ENCODE results near the gene CAMTA1.

The CAMTA1 gene

GRCh38 chr1:7491109-7491817 is 706.0 kb downstream of the CAMTA1 start:
- TF ChIP-seq, protein P1, sequence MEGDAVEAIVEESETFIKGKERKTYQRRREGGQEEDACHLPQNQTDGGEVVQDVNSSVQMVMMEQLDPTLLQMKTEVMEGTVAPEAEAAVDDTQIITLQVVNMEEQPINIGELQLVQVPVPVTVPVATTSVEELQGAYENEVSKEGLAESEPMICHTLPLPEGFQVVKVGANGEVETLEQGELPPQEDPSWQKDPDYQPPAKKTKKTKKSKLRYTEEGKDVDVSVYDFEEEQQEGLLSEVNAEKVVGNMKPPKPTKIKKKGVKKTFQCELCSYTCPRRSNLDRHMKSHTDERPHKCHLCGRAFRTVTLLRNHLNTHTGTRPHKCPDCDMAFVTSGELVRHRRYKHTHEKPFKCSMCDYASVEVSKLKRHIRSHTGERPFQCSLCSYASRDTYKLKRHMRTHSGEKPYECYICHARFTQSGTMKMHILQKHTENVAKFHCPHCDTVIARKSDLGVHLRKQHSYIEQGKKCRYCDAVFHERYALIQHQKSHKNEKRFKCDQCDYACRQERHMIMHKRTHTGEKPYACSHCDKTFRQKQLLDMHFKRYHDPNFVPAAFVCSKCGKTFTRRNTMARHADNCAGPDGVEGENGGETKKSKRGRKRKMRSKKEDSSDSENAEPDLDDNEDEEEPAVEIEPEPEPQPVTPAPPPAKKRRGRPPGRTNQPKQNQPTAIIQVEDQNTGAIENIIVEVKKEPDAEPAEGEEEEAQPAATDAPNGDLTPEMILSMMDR (IDR thresholded peaks at IDR 0.05; ENCODE audit: borderline replicate concordance, control extremely low read depth, extremely low read depth, insufficient read depth, missing control alignments), result no peak
- in situ Hi-C loops (cut with MboI; ENCODE audit: low sequenced_read_pairs, unreplicated experiment), result no loop called here
- no peak for DNase-seq (ENCODE audit: low spot score)

- DNase-seq (ENCODE audit: low spot score), result no peak
- in situ Hi-C loops (cut with MboI; ENCODE audit: low sequenced_read_pairs, unreplicated experiment), result no loop called here
- TF ChIP-seq, protein P1 (IDR thresholded peaks at IDR 0.05; ENCODE audit: borderline replicate concordance, control extremely low read depth, extremely low read depth, insufficient read depth, missing control alignments), result no peak
Observed at GRCh38 chr1:7491818-7492173, 706.5 kb downstream of the CAMTA1 start.

DNA sequence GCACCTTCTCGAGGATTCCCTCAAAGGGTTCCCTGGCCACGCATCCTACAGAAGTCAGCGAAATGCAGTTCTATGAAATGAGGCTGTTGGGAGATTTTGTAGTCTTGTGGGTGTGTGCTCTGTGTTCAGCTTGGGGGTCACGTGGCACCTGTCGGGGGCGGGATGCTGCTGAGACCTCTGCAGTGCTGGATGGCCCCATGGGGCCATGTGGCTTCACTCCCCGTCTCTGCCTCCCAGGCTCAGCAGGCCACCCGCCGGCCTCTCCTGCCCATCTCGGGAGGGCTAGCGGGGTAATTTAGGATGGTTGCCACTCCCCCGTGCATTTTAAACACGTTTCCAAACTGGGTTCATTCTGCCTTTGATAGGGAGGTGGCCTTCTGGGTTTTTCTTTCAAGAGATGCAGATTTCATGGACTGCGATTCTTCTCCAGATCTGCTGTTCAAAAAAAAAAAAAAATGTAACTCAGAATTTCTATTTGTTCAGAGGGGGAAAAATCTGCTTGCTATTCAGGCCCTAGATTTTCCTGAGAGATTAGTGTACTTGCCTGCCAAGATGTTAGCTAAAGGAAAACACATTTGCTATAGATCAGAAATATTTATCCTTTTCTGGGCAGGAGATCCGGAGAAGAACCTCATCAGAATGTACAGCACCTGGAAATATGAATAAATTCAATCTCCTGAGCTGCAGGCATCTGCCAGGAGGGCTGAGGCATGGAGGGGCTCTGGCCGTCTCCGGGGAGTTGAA is 708.6 kb downstream of the CAMTA1 start:
- in situ Hi-C loops (cut with MboI; ENCODE audit: low sequenced_read_pairs, unreplicated experiment), result no loop called here
- DNase-seq (ENCODE audit: low spot score), result no peak

DNA sequence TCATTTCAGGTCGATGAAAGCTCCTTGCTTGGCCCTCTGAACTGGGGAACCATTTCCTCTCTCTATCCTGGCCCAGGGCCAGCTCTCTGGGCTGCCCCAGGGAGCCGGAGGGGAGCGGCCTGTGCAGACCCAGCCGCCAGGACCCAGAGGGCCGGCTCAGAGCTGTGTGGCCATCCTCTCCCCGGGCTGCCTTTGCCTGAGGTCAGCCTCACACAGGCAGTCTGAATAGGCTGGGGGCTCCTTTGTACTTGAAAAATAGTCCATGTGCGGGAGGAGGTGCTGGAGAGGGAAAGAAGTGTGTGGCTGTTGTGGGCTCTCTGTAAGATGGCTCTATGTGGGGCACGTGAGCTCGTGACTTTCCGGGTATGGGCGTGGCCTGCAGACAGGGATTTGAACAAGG is 710.7 kb downstream of the CAMTA1 start:
- DNase-seq (ENCODE audit: low spot score), result no peak
- in situ Hi-C loops (cut with MboI; ENCODE audit: low sequenced_read_pairs, unreplicated experiment), result no loop called here
- TF ChIP-seq, protein P1 (IDR thresholded peaks at IDR 0.05; ENCODE audit: borderline replicate concordance, control extremely low read depth, extremely low read depth, insufficient read depth, missing control alignments), result no peak

More for the DNA sequence above, 708.6 kb downstream of the CAMTA1 start:
- TF ChIP-seq, protein P1 (IDR thresholded peaks at IDR 0.05; ENCODE audit: borderline replicate concordance, control extremely low read depth, extremely low read depth, insufficient read depth, missing control alignments), result no peak

GRCh38 chr1:7497107-7497637 is 711.9 kb downstream of the CAMTA1 start:
- TF ChIP-seq, protein P1 (IDR thresholded peaks at IDR 0.05; ENCODE audit: borderline replicate concordance, control extremely low read depth, extremely low read depth, insufficient read depth, missing control alignments), result no peak
- in situ Hi-C loops (cut with MboI; ENCODE audit: low sequenced_read_pairs, unreplicated experiment), result no loop called here
- no peak for DNase-seq (ENCODE audit: low spot score)

DNA sequence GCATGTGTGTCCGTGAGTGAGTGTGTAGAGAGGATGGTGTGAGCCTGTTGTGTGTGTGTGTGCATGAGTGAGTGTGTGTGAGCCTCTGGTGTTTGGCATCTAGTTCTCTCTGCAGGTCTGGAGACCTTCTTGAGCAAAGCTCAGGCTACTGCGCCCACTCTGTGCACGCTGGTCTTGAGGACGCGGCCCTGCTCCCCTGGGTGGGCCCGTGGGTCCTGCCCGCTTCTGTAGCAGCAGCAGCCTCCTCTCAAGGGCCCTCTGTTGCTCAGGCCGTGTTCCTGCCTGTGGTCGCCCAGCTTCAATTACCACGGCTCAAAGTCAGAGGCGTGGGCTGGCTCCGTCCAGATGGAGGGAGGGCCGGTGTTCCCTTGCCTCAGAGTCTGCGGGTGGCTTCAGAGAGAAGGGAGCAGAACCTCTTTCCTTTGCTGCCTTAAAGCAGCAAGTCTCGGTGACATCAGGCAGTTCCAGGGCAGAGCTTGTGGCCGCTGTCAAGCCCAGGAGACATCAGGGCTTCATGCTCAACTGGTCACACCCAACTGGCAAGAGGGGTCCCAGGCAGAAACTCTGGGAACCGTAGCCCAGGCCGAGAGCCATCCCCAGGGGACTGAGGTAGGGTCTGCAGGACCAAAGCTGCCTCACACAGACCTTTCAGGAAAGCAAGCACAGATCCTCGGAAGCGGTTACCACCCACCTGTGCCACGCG is 715.3 kb downstream of the CAMTA1 start:
- no peak for DNase-seq (ENCODE audit: low spot score)
- in situ Hi-C loops (cut with MboI; ENCODE audit: low sequenced_read_pairs, unreplicated experiment), result no loop called here
- TF ChIP-seq, protein P1 (IDR thresholded peaks at IDR 0.05; ENCODE audit: borderline replicate concordance, control extremely low read depth, extremely low read depth, insufficient read depth, missing control alignments), result no peak
